Measurements from ENCODE around the gene HNRNPCL2.
"Not testable (repeated sequence)": the region's sequence is repeated elsewhere in the genome, so short reads cannot be mapped to it uniquely, and the experiment has no call there.

GRCh38 chr1:13165531-13165930 lies 48.9 kb upstream of the HNRNPCL2 start, which contains the start of gene HNRNPCL4:
- not testable (repeated sequence) for TF ChIP-seq EZH2 (IDR thresholded peaks at IDR 0.05; ENCODE audit: low read length, unreplicated experiment); CTCF (conservative IDR thresholded peaks at IDR 0.05; ENCODE audit: low read depth, low read length)

Data from PC-3 (cell line).